Heart left ventricle (tissue), 13 donors: ENCODE measurements around the gene ZNF277.

Experiments used
- POLR2A ChIP-seq, 2 donors: fragments of 450-650 bp; IDR thresholded peaks; one replicate each; pipeline ENCODE4 v1.6.1; 2017; ENCODE audit warnings: antibody characterized with exemption in 2 of 2, mild to moderate bottlenecking in 2 of 2, moderate library complexity in 2 of 2
- TF ChIP-seq, protein P1 (sequence below), 12 donors: fragments of 200-600 bp; sonication (generic) in 4 of 12; IDR thresholded peaks; one replicate each; pipeline versions ENCODE4 v1.5.0 to v1.8.0; 2018 to 2022; ENCODE audit warnings: antibody characterized with exemption in 12 of 12, mild to moderate bottlenecking in 5 of 12
- donor health status: ischemic (EF 13 %, LVEDD 7.1; RV severe dilation, severe dysfunction).
- donor health status: DM: no; HTN: yes; CAD: no.
- donor health status: DM: no; HTN: no; CAD: no.
- donor health status: ischemic (EF 25% LVEDD 6.9; RV normal size, moderate dysfunction).
- donor health status: ischemic (EF 25% LVEDD 5.7; RV mildly dilated, moderate dysfunction).
- donor health status: ischemic (EF 35%, LVEDD 5.7; RV mildly dilated, moderate dysfunction).
- donor health status: nonischemic (EF 11% LVEDD 7.7; RV severe dilation, severe dysfunction).
- donor health status: DM: yes; HTN: yes; CAD: no.
- donor health status: PGD.
- donor health status: ischemic (EF 29% LVEDD 5.4; RV normal size, mild dysfunction).
- donor health status: nonischemic (EF 23%, LVEDD 6.1; RV moderate dilation, normal function).

- TF ChIP-seq, protein P1, sequence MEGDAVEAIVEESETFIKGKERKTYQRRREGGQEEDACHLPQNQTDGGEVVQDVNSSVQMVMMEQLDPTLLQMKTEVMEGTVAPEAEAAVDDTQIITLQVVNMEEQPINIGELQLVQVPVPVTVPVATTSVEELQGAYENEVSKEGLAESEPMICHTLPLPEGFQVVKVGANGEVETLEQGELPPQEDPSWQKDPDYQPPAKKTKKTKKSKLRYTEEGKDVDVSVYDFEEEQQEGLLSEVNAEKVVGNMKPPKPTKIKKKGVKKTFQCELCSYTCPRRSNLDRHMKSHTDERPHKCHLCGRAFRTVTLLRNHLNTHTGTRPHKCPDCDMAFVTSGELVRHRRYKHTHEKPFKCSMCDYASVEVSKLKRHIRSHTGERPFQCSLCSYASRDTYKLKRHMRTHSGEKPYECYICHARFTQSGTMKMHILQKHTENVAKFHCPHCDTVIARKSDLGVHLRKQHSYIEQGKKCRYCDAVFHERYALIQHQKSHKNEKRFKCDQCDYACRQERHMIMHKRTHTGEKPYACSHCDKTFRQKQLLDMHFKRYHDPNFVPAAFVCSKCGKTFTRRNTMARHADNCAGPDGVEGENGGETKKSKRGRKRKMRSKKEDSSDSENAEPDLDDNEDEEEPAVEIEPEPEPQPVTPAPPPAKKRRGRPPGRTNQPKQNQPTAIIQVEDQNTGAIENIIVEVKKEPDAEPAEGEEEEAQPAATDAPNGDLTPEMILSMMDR (IDR thresholded peaks at IDR 0.05): no peak
- TF ChIP-seq POLR2A (IDR thresholded peaks at IDR 0.05): no peak
These were observed 5.1 kb upstream of the ZNF277 start for GRCh38 chr7:112201411-112201810.
